ENCODE measurements around the gene KIF18B. TPM values are rescaled to one million over a fixed set of nuclear protein-coding genes. Genes with fewer than 3 reads are reported as not detected.

KIF18B gene
- total RNA-seq, 1 experiment from 2014 or later = 58.5 TPM

- Histone ChIP-seq H3K4me2 (peak overlapping the region; percentile 73; the same call in 1 of the 2 replicates), H3K27ac (no peak overlapping the region), H3K79me2 (ENCODE audit: low read depth) (no peaks in the 10 kb centered on the region), H3K27me3 (ENCODE audit: insufficient read depth, low read depth) (peaks cover 17% of the 10 kb centered on the region; the same call in 1 of the 2 replicates), H4K20me1 (ENCODE audit: insufficient read depth) (no peaks in the 10 kb centered on the region), H3K9me2 (ENCODE audit: insufficient read depth) (no peaks in the 10 kb centered on the region), H2AFZ (no peak overlapping the region), H3K4me3 (no peak overlapping the region), H3K9me3 (ENCODE audit: insufficient read depth, low read depth) (no peaks in the 10 kb centered on the region), H3F3A (ENCODE audit: insufficient read depth, low read depth) (peaks cover 6% of the 10 kb centered on the region; the same call in 1 of the 2 replicates), H3K36me3 (ENCODE audit: low read depth) (no peaks in the 10 kb centered on the region), H3K4me1 (replicated peaks; ENCODE audit: insufficient read depth) (no peaks in the 10 kb centered on the region)
- no TSS peak for BruUV-seq (replicated peaks)
- CTCF ChIA-PET = no interaction called here
- no peak for DNase-seq
- intact Hi-C loops (cut with micrococcal nuclease; ENCODE audit: unreplicated experiment) = no loop called here
- POLR2A ChIA-PET (ENCODE audit: unreplicated experiment) = no interaction called here
- no peak for TF ChIP-seq EZH2 (IDR thresholded peaks at IDR 0.05; ENCODE audit: low read depth)
- no peak for TF ChIP-seq CTCF (conservative IDR thresholded peaks at IDR 0.05)
Measured at GRCh38 chr17:44969144-44969780, 21.7 kb upstream of the KIF18B start.

- DNase-seq = peak; percentile 63 to 89
- TF ChIP-seq EZH2 (IDR thresholded peaks at IDR 0.05; ENCODE audit: low read depth) = no peak
- no peaks in the 10 kb centered on the region for H4K20me1 ChIP-seq (ENCODE audit: insufficient read depth)
- no peaks in the 10 kb centered on the region for H3K9me3 ChIP-seq (ENCODE audit: insufficient read depth, low read depth)
- H3K4me1 ChIP-seq (replicated peaks; ENCODE audit: insufficient read depth) = no peaks in the 10 kb centered on the region
- BruUV-seq (replicated peaks) = no TSS peak
- POLR2A ChIA-PET (ENCODE audit: unreplicated experiment) = interaction anchor here (0.6 to 0.7 kb wide), 6 partner anchors 13 to 373 kb away, joined by 4 to 14 read pairs (median 10); no protein-coding TSS in a partner anchor
- H2AFZ ChIP-seq = peak within 1 kb of the TSS; percentile 70
- no peaks in the 10 kb centered on the region for H3K9me2 ChIP-seq (ENCODE audit: insufficient read depth)
- peaks cover 6% of the 10 kb centered on the region; the same call in 1 of the 2 replicates for H3F3A ChIP-seq (ENCODE audit: insufficient read depth, low read depth)
- intact Hi-C loops (cut with micrococcal nuclease; ENCODE audit: unreplicated experiment) = no loop called here
- H3K27me3 ChIP-seq (ENCODE audit: insufficient read depth, low read depth) = peaks cover 17% of the 10 kb centered on the region; the same call in 1 of the 2 replicates
- H3K4me3 ChIP-seq = peak within 1 kb of the TSS; percentile 47
- no peaks in the 10 kb centered on the region for H3K36me3 ChIP-seq (ENCODE audit: low read depth)
- CTCF ChIA-PET = interaction anchor here (0.6 to 0.7 kb wide), 2 partner anchors 48 to 77 kb away, joined by 3 to 4 read pairs; no protein-coding TSS in a partner anchor
- H3K27ac ChIP-seq = no peak within 1 kb of the TSS
- no peaks in the 10 kb centered on the region for H3K79me2 ChIP-seq (ENCODE audit: low read depth)
- peak within 1 kb of the TSS; percentile 73 for H3K4me2 ChIP-seq
Measured at GRCh38 chr17:44968225-44969143, 20.9 kb upstream of the KIF18B start, which contains the start of gene C1QL1. Gene C1QL1 (minus strand): TSS chr17:44968303. CDS start chr17:44968048, 255 bp downstream.

GRCh38 chr17:44967907-44968224, 20.3 kb upstream of the KIF18B start:
- no TSS peak for BruUV-seq (replicated peaks)
- ChIA-PET POLR2A (ENCODE audit: unreplicated experiment) (interaction anchor here (0.6 kb wide), 5 partner anchors 13 to 373 kb away, joined by 4 to 14 read pairs (median 14); no protein-coding TSS in a partner anchor), CTCF (interaction anchor here (0.6 to 0.7 kb wide), 2 partner anchors 47 to 78 kb away, joined by 3 to 4 read pairs; no protein-coding TSS in a partner anchor)
- DNase-seq = no peak
- H3K9me2 ChIP-seq (ENCODE audit: insufficient read depth) = no peaks in the 10 kb centered on the region
- no peak for TF ChIP-seq CTCF (conservative IDR thresholded peaks at IDR 0.05)
- no peak for TF ChIP-seq EZH2 (IDR thresholded peaks at IDR 0.05; ENCODE audit: low read depth)
- no peak overlapping the region for H3K4me3 ChIP-seq
- H3K4me1 ChIP-seq (replicated peaks; ENCODE audit: insufficient read depth) = no peaks in the 10 kb centered on the region
- H4K20me1 ChIP-seq (ENCODE audit: insufficient read depth) = no peaks in the 10 kb centered on the region
- intact Hi-C loops (cut with micrococcal nuclease; ENCODE audit: unreplicated experiment) = no loop called here
- H3K79me2 ChIP-seq (ENCODE audit: low read depth) = no peaks in the 10 kb centered on the region
- no peaks in the 10 kb centered on the region for H3K36me3 ChIP-seq (ENCODE audit: low read depth)
- peaks cover 17% of the 10 kb centered on the region; the same call in 1 of the 2 replicates for H3K27me3 ChIP-seq (ENCODE audit: insufficient read depth, low read depth)
- H2AFZ ChIP-seq = no peak overlapping the region
- H3K9me3 ChIP-seq (ENCODE audit: insufficient read depth, low read depth) = no peaks in the 10 kb centered on the region
- no peak overlapping the region for H3K4me2 ChIP-seq
- H3F3A ChIP-seq (ENCODE audit: insufficient read depth, low read depth) = peaks cover 4% of the 10 kb centered on the region; the same call in 1 of the 2 replicates
- H3K27ac ChIP-seq = no peak overlapping the region
